NCI-H446 treated with DMSO at 0.1 percent for 48 hours (cell line): ENCODE data around the gene ERICH2.

Source experiments
- DNase-seq: peaks from one replicate; lab custom pipeline; 2025; lab: John Stamatoyannopoulos, UW

ERICH2 gene

DNA sequence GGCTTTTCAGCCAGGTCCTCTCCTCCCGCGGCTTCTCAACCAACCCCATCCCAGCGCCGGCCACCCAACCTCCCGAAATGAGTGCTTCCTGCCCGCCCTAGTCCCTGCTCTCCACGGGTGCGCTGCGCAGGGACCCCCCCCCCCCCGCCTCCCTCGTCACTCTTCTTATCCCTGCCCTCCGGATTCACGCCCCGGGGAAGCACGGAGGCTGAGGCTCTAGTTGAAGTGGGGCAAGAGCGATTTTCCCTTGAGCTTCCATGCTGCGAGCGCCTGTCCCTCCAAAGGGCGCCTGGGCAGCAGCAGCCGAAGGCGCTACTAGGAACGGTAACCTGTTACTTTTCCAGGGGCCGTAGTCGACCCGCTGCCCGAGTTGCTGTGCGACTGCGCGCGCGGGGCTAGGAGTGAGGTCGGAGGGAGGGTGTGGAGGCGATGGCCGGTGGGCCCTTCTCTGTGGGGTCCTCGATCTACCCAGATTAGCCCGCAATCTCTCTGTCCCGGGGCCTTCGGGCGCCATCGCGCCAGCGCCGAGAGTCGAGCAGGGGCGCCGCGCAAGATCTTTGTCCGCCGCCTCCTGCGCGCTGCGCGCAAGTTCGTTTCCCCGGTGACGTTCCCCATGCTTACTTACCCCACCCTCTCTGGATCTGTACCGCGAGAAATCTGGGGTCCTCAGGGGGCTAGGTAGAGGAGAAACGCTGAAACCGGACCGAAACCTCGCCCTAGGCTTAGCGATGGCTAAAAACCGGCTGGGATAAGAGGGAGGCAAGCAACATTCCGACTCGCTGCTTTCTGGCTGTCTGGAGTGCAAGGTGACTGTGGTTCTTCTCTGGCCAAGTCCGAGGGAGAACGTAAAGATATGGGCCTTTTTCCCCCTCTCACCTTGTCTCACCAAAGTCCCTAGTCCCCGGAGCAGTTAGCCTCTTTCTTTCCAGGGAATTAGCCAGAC is 47.2 kb downstream of the ERICH2 start:
- no peak for DNase-seq

- no peak for DNase-seq
These were observed 48.0 kb downstream of the ERICH2 start for GRCh38 chr2:170818036-170818751.

DNA sequence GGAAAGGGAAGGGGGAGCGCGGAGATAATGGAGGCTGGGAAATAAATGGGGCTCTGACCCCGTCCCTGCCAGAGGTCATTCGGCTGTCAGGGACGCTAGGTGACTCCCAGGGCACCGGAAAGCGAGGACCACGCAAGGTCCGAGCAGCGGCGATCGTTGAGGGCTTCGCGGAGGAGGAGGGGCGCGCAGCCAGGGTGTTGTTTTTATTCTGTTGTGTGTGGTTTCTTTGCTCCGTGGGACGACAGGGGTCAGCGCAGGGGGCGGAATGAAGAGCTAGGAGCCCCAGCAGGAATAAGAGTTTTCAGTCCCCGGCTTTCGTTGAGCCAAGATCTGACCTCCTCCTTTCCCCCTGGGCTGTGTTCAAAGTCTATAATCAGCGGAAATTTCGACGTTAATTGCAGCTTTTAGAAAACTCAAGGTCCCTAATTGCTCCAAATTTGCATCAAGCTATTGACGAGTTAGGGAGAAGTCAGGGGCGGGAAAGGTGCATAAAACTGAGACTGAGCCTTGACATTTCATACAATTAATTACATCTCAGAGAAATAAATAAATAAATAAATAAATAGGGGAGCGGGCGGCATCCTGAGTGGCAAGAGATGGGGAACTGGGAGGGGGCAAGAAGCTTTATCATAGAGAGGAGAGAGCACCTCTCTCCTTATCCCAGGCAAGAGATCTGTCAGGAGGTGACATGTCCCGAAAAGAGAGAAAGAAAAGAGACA is 48.7 kb downstream of the ERICH2 start:
- no peak for DNase-seq

DNA sequence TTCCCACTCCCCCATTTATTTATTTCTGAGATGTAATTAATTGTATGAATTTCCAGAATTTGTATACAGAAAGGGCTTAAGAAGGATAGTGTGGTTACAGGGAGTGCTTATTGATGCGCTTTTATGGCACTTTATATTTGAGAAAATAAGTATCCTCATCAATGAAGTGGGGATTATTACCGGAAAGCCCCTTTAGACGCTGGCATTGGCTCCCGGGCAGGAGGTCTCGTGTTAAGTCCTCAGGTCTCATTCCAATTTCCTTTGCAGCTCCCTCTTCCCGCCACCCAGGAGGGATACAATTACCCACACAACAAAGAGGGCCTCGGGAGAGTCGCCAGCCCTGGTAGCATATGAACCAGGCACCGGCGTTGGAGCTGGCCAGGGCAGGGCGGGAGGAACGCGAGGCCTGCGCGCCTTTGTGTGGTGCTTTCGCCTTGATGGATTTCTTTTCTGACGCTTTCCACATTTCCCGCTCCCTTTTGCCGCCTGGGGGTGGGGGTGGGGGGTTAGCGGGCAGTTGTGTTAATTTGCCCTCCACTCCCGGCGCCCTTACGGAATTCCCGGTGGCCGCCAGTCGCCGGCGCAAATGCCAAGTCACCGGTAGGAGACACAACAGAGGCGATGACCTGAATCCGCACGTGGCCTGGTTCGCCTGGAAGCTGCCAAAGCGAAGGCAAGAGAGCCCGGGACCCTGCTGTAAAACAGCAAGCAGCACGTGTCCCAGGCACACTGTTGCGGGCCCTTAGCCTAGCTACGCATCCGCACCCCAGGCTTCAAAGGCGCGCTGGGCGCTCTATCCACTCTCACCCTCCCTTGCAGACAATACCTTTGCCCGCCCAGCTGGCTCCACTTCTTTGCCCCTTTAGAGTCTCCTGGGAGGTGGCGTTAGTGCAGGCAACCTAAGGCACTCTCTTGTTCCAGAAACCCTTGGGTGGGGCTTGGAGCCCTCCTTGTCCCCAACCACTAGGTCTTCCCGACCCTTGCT is 49.8 kb downstream of the ERICH2 start:
- no peak for DNase-seq

- DNase-seq = no peak
These were observed 50.8 kb downstream of the ERICH2 start for GRCh38 chr2:170820757-170821530.

DNA sequence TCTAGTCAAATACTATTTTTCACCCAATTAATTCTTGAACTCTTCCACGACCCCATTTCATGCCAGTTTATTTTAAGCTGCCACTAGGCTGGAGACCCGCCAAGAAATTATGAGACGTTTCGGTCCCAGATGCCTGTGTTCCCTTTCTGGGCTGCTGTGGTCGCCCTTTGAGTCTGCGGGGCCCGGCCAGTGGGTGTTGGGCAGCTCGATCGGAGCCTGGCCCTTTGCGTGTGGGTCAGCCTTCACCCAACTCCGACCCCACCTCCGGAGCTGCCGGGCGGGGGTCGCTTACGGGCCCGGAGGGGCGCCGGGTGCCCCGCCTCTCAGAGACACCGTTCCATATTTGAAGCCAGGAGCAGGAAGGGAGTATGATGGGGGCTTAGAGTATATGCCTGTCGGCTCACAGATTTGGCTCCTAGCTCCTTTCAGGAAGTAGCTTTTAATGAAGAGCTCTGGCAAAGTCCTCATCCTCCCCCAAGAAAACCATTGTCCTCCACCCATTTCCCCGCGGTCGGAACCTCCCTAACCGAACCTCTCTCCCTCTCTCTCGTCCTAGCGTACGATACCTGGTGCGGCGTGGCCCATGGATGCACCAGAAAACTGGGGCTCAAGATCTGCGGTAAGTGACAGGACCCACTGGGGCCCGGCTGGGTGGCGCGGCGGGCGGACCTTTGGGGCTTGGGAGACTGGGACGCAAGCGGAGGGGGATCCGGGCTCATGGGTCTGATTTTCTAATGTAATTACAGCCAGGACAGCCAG is 51.5 kb downstream of the ERICH2 start:
- DNase-seq = no peak

- DNase-seq = no peak
These were observed 52.3 kb downstream of the ERICH2 start for GRCh38 chr2:170822290-170823087.

DNA sequence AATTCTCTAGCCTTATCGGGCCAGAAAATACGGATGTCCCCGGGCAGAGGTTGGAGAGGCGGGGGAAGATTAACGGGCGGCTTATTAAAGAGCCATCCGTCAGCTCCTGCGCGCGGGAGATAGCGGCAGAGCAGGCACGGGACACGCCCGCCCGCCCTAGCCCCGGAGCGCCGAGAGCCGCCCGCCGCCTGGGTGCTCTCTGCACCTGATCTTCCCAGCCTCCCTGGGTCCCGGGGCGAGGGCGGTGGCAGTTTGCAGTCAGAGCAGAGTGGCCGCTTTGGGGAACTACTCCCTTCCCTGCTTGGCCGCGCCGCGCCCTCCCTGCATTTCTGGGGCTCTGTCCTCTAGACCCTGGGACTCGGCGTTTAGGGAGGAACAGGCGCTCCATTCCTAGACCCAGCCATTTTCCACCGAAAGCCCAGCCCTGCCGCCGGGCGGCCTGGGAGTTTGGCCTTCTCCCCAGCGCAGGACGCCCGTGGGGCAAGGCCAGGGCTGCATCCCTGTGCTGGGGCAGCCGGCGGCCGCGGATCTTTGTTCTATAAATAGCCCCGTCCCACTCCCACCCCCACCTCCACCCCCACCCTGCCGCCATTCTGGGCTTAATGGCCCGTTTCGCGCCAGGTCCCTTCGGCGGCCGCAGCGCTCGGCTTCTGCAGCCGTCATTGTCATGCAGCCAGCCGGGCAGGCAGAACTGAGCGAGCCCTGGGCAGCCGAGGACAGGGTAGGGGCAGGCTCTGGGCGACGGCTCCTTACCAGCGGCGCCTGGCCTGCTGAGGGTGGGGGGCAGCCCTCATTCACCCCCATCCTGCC is 53.1 kb downstream of the ERICH2 start:
- DNase-seq = no peak

GRCh38 chr2:170823898-170824215 is 53.7 kb downstream of the ERICH2 start:
- DNase-seq = no peak

- peak; percentile 6 for DNase-seq
These were observed 54.4 kb downstream of the ERICH2 start for GRCh38 chr2:170824526-170825015.

GRCh38 chr2:170827841-170828532 is 57.8 kb downstream of the ERICH2 start:
- no peak for DNase-seq

DNA sequence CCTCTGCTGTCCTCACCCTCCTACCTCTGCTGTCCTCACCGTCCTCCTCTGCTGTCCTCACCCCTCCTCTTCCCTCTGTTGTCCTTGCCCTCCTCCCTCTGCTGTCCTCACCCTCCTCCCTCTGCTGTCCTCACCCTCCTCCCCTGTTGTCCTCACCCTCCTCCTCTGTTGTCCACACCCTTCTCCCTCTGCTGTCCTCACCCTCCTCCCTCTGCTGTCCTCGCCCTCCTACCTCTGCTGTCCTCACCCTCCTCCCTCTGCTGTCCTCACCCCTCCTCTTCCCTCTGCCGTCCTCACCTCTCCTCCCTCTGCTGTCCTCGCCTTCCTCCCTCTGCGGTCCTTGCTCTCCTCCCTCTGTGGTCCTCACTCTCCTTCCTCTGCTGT is 58.3 kb downstream of the ERICH2 start:
- no peak for DNase-seq

DNA sequence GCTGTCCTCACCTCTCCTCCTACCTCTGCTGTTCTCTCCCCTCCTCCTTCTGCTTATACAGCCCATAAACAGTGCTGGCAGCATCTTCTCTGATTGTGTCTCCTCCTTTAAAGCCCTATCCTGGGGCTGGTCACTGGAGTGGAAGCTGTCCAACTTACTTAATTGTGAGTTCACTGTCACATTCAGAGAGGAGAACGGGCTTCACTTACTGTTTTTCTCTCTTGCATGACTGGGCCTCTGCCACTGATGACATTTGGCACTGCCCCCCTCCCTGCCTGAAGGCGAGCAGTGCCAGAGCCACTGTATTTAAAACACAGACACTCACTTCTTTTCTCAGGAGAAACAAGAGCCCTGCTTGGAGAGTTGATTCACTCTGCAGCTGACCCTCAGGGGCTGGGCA is 58.9 kb downstream of the ERICH2 start:
- DNase-seq = no peak

DNA sequence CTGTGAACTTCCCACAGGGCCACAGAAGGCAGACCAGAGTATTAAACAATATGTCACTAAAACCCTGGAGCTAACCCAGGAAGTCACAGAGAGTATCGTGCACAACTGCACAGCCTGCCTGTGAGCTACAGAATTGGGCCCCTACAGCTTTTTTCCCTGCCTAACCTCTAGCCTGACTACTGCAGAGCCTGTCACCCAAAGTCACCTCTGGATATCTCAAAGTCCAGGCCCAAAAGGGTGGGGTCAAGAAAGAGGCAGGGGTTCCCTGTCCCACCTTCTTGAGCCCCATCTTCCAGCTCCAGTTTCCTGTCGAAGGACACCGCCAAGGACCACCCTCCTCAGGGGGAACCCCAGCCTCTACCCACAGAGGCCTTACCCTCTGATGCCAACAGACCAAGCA is 60.0 kb downstream of the ERICH2 start:
- no peak for DNase-seq

- DNase-seq = no peak
These were observed 60.9 kb downstream of the ERICH2 start for GRCh38 chr2:170831115-170831514.

DNA sequence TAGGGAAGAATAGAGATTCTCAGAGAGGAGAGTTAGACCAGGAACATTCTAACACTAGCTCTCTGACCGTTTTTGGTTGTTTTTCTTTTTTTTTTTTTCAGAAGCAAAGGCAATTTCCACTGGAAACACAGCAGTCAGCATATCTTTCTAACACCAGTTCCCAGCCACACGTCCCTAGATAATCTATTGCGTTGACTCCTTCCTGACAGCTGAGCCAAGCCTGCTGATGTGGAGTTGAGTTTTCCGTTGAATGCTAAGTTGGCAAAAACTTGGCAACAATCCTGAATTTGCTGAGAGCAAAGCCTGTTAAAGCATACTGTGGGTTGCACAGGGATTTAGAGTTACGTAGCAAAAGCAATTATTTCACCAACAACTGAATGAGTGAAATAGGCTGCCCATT is 65.8 kb downstream of the ERICH2 start:
- DNase-seq = no peak

- DNase-seq = no peak
These were observed 70.6 kb downstream of the ERICH2 start for GRCh38 chr2:170840717-170841210.
